OCI-LY7 (cell line): ENCODE measurements around the gene FBXO28.

Source experiments
- EZH2phosphoT487 ChIP-seq: fragments of 200-600 bp; sonication (generic); IDR thresholded peaks from 2 replicates; pipeline ENCODE4 v1.6.1; 2018; ENCODE audit warnings: low read depth, borderline replicate concordance, mild to moderate bottlenecking, mixed run types, antibody characterized with exemption, low read length, moderate library complexity, mixed read lengths
- TF ChIP-seq, protein P1 (sequence below): fragments of 200-600 bp; sonication (generic); conservative IDR thresholded peaks from 2 replicates; pipeline ENCODE4 v1.5.1; 2014; ENCODE audit warnings: mild to moderate bottlenecking, antibody characterized with exemption, low read length, moderate library complexity, mixed read lengths

DNA sequence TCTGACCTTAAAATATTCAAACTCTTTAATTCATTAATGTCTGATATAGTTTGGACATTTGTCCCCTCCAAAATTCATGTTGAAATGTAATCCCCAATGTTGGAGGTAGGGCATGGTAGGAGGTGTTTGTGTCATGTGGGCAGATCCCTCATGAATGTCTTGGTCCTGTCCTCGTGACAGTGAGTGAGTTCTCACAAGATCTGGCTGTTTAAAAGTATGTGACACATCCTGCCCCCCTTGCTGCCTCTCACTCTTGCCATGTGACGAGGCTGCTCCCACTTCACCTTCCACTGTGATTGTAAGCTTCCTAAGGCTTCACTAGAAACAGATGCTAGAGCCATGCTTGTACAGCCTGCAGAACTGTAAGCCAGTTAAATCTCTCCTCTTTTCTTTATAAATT, 21.3 kb upstream of the FBXO28 start:
- TF ChIP-seq, protein P1, sequence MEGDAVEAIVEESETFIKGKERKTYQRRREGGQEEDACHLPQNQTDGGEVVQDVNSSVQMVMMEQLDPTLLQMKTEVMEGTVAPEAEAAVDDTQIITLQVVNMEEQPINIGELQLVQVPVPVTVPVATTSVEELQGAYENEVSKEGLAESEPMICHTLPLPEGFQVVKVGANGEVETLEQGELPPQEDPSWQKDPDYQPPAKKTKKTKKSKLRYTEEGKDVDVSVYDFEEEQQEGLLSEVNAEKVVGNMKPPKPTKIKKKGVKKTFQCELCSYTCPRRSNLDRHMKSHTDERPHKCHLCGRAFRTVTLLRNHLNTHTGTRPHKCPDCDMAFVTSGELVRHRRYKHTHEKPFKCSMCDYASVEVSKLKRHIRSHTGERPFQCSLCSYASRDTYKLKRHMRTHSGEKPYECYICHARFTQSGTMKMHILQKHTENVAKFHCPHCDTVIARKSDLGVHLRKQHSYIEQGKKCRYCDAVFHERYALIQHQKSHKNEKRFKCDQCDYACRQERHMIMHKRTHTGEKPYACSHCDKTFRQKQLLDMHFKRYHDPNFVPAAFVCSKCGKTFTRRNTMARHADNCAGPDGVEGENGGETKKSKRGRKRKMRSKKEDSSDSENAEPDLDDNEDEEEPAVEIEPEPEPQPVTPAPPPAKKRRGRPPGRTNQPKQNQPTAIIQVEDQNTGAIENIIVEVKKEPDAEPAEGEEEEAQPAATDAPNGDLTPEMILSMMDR, result no peak
- TF ChIP-seq EZH2phosphoT487, result no peak
